ENCODE measurements around the gene LBH.

GRCh38 chr2:30277582-30277981, 46.2 kb downstream of the LBH start:
- TF ChIP-seq, protein P1, sequence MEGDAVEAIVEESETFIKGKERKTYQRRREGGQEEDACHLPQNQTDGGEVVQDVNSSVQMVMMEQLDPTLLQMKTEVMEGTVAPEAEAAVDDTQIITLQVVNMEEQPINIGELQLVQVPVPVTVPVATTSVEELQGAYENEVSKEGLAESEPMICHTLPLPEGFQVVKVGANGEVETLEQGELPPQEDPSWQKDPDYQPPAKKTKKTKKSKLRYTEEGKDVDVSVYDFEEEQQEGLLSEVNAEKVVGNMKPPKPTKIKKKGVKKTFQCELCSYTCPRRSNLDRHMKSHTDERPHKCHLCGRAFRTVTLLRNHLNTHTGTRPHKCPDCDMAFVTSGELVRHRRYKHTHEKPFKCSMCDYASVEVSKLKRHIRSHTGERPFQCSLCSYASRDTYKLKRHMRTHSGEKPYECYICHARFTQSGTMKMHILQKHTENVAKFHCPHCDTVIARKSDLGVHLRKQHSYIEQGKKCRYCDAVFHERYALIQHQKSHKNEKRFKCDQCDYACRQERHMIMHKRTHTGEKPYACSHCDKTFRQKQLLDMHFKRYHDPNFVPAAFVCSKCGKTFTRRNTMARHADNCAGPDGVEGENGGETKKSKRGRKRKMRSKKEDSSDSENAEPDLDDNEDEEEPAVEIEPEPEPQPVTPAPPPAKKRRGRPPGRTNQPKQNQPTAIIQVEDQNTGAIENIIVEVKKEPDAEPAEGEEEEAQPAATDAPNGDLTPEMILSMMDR (conservative IDR thresholded peaks at IDR 0.05; ENCODE audit: low read depth, low read length) = no peak
- TF ChIP-seq EZH2 (IDR thresholded peaks at IDR 0.05; ENCODE audit: low read length, unreplicated experiment) = no peak
